ENCODE measurements around the gene FKBP1A. TPM values are rescaled to one million over a fixed set of nuclear protein-coding genes. Genes with fewer than 3 reads are reported as not detected.
A peak's percentile ranks its signal among the peaks of the same experiment; 100 is the strongest.

Gene FKBP1A
- total and polyA plus RNA-seq, 9 of the 15 experiments (the other 6 are each of a cell fraction or from before 2014, with no cell fraction given), result 48.8 to 502 (median 89.6) TPM

DNA sequence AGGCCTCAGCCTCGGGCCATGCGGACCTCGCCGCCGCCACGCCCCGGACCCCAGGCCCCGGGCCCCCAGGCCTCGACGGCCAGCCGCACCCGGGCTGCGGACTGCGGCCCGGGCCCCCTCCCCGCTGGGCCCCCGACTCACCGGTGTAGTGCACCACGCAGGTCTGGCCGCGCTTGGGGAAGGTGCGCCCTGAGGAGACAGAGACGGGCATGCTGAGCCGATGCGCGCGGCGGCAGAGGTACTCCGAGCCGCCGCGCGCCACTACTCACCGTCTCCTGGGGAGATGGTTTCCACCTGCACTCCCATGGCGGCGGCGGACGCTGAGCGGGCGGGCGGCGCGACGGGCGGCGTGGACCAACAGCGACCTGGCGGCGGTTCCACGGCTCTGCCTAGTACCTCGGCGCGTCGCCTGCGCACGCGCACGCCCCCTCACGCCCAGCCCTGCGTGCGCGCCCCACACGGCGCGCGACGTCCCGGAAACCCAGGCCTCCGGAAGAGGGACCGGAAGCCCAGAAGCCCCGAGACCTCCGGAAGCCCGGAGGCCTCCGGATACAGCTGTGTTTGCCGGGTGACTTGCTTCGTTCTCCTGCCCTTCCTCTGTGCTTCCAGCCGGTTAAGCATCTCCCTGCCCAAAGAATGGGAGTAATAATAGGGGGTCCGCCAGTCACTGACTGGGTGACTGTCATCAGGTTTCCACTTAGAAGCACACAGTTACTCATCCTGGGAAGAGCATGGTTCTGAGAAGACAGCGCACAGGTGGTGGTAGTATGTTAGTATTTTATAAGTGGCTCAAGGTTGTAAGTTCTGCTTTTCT, at the start of gene FKBP1A (continued):
- TF ChIP-seq, protein P1, sequence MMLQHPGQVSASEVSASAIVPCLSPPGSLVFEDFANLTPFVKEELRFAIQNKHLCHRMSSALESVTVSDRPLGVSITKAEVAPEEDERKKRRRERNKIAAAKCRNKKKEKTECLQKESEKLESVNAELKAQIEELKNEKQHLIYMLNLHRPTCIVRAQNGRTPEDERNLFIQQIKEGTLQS (IDR thresholded peaks at IDR 0.05), result no peak
- TF ChIP-seq, protein P1 (CRISPR knock-in tag; conservative IDR thresholded peaks at IDR 0.05), result no peak
- TF ChIP-seq, protein P2, sequence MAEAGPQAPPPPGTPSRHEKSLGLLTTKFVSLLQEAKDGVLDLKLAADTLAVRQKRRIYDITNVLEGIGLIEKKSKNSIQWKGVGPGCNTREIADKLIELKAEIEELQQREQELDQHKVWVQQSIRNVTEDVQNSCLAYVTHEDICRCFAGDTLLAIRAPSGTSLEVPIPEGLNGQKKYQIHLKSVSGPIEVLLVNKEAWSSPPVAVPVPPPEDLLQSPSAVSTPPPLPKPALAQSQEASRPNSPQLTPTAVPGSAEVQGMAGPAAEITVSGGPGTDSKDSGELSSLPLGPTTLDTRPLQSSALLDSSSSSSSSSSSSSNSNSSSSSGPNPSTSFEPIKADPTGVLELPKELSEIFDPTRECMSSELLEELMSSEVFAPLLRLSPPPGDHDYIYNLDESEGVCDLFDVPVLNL (CRISPR knock-in tag; IDR thresholded peaks at IDR 0.05; ENCODE audit: low read depth), result no peak
- TF ChIP-seq, protein P3, sequence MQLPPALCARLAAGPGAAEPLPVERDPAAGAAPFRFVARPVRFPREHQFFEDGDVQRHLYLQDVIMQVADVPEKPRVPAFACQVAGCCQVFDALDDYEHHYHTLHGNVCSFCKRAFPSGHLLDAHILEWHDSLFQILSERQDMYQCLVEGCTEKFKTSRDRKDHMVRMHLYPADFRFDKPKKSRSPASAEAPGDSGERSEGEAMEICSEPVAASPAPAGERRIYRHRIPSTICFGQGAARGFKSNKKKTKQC (CRISPR knock-in tag; IDR thresholded peaks at IDR 0.05), result no peak
- TF ChIP-seq, protein P4, sequence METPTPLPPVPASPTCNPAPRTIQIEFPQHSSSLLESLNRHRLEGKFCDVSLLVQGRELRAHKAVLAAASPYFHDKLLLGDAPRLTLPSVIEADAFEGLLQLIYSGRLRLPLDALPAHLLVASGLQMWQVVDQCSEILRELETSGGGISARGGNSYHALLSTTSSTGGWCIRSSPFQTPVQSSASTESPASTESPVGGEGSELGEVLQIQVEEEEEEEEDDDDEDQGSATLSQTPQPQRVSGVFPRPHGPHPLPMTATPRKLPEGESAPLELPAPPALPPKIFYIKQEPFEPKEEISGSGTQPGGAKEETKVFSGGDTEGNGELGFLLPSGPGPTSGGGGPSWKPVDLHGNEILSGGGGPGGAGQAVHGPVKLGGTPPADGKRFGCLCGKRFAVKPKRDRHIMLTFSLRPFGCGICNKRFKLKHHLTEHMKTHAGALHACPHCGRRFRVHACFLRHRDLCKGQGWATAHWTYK (CRISPR knock-in tag; IDR thresholded peaks at IDR 0.05), result no peak
- TF ChIP-seq TGIF2 (CRISPR knock-in tag; IDR thresholded peaks at IDR 0.05) (no peak), SRSF3 (IDR thresholded peaks at IDR 0.05; ENCODE audit: insufficient read depth, low read length) (no peak), ZNF830 (CRISPR knock-in tag; IDR thresholded peaks at IDR 0.05) (no peak), MAFG (tag; conservative IDR thresholded peaks at IDR 0.05) (no peak), MYC (IDR thresholded peaks at IDR 0.05; ENCODE audit: low read depth, low read length) (peak; percentile 57), MYC (CRISPR knock-in tag; IDR thresholded peaks at IDR 0.05; ENCODE audit: borderline replicate concordance, low read depth) (no peak), MTA1 (IDR thresholded peaks at IDR 0.05; ENCODE audit: borderline replicate concordance) (no peak), HDGF (IDR thresholded peaks at IDR 0.05) (no peak)
- TF ChIP-seq, protein P5, sequence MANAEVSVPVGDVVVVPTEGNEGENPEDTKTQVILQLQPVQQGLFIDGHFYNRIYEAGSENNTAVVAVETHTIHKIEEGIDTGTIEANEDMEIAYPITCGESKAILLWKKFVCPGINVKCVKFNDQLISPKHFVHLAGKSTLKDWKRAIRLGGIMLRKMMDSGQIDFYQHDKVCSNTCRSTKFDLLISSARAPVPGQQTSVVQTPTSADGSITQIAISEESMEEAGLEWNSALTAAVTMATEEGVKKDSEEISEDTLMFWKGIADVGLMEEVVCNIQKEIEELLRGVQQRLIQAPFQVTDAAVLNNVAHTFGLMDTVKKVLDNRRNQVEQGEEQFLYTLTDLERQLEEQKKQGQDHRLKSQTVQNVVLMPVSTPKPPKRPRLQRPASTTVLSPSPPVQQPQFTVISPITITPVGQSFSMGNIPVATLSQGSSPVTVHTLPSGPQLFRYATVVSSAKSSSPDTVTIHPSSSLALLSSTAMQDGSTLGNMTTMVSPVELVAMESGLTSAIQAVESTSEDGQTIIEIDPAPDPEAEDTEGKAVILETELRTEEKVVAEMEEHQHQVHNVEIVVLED (CRISPR knock-in tag; IDR thresholded peaks at IDR 0.05), result peak; percentile 97
- TF ChIP-seq, protein P6, sequence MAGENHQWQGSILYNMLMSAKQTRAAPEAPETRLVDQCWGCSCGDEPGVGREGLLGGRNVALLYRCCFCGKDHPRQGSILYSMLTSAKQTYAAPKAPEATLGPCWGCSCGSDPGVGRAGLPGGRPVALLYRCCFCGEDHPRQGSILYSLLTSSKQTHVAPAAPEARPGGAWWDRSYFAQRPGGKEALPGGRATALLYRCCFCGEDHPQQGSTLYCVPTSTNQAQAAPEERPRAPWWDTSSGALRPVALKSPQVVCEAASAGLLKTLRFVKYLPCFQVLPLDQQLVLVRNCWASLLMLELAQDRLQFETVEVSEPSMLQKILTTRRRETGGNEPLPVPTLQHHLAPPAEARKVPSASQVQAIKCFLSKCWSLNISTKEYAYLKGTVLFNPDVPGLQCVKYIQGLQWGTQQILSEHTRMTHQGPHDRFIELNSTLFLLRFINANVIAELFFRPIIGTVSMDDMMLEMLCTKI (IDR thresholded peaks at IDR 0.05; ENCODE audit: partially characterized antibody), result no peak
- TF ChIP-seq, protein P7, sequence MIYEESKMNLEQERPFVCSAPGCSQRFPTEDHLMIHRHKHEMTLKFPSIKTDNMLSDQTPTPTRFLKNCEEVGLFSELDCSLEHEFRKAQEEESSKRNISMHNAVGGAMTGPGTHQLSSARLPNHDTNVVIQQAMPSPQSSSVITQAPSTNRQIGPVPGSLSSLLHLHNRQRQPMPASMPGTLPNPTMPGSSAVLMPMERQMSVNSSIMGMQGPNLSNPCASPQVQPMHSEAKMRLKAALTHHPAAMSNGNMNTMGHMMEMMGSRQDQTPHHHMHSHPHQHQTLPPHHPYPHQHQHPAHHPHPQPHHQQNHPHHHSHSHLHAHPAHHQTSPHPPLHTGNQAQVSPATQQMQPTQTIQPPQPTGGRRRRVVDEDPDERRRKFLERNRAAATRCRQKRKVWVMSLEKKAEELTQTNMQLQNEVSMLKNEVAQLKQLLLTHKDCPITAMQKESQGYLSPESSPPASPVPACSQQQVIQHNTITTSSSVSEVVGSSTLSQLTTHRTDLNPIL (CRISPR knock-in tag; IDR thresholded peaks at IDR 0.05), result no peak

All from K562 (cell line).